ENCODE measurements around the gene ZNF99.

- TF ChIP-seq CTCF (IDR thresholded peaks at IDR 0.05) (no peak), POLR2A (IDR thresholded peaks at IDR 0.05) (no peak)
Measured at GRCh38 chr19:22806418-22806817, 22.5 kb upstream of the ZNF99 start.
